ENCODE data around the gene POLD2.

POLD2 gene

GRCh38 chr7:44104860-44105771 lies 18.2 kb downstream of the POLD2 start:
- TF ChIP-seq CTCF (IDR thresholded peaks at IDR 0.05; ENCODE audit: extremely low read depth, insufficient read depth, missing control alignments) = no peak
- peak; percentile 40 for DNase-seq (ENCODE audit: low spot score)
- in situ Hi-C loops (cut with MboI; ENCODE audit: low pct_unique_long_range_greater_than_20kb, low sequenced_read_pairs, unreplicated experiment) = no loop called here

- in situ Hi-C loops (cut with MboI; ENCODE audit: low pct_unique_long_range_greater_than_20kb, low sequenced_read_pairs, unreplicated experiment) = no loop called here
- DNase-seq (ENCODE audit: low spot score) = peak; percentile 68
- no peak for TF ChIP-seq CTCF (IDR thresholded peaks at IDR 0.05; ENCODE audit: extremely low read depth, insufficient read depth, missing control alignments)
These were observed 19.2 kb downstream of the POLD2 start, which contains the start of gene AEBP1 for GRCh38 chr7:44103923-44104859. AEBP1 (plus strand) TSS chr7:44104345; CDS start chr7:44104666, 321 bp downstream.

DNA sequence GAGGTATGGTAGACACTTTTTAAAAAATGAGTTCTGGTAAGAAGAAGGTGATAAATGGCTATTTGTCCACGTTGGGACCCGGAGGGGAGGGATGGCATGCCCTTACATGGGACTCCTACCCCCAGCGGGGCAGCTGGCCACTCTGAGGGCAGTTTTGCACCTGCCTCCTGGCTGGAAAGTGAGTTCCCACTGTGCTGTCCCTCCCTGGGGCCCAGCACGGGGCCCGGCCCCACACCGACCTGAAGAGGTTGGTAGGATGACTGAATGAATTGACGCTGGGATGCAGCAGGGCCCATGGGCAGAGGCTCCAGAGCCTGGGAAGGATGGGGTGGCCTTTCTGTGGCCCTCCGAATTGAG lies 19.8 kb downstream of the POLD2 start:
- in situ Hi-C loops (cut with MboI; ENCODE audit: low pct_unique_long_range_greater_than_20kb, low sequenced_read_pairs, unreplicated experiment) = no loop called here
- DNase-seq (ENCODE audit: low spot score) = peak; percentile 33
- no peak for TF ChIP-seq CTCF (IDR thresholded peaks at IDR 0.05; ENCODE audit: extremely low read depth, insufficient read depth, missing control alignments)

DNA sequence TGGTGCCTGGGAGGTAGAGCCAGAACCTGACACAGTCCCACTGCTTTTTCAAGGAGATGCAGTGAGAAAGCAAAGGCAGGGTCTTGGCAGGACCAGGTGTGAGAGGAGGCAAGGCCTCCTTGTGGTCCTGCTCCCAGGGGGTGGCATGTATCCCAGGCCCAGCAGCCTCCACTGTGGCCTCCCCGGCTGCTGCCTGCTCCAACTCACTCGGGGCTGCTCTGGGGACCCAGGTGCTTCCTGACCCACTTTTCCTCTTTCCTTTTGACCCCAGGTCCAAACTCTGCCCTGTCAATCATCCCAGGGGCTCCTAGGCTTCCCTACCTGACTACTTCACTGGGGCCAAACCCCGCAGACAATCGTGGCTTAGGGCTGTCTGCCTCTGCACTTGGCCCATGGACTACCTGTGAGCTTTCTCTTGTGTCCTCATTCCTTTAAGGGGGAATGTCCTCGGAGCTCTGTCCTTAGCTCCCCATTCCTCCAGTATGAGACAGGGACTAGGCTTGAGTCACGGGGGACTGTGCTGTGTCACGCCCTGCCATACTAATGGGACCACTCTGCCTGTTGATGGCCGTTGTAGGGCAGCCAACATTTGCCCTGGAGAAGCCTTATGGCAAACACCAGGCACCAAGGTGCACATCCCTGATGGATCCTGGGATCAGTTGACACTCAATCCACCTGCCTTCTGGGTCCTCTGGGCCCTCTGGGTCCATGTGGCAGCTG lies 20.3 kb downstream of the POLD2 start:
- peak; percentile 18 for DNase-seq (ENCODE audit: low spot score)
- in situ Hi-C loops (cut with MboI; ENCODE audit: low pct_unique_long_range_greater_than_20kb, low sequenced_read_pairs, unreplicated experiment) = no loop called here
- no peak for TF ChIP-seq CTCF (IDR thresholded peaks at IDR 0.05; ENCODE audit: extremely low read depth, insufficient read depth, missing control alignments)

GRCh38 chr7:44101966-44102845 lies 21.1 kb downstream of the POLD2 start:
- in situ Hi-C loops (cut with MboI; ENCODE audit: low pct_unique_long_range_greater_than_20kb, low sequenced_read_pairs, unreplicated experiment) = no loop called here
- no peak for TF ChIP-seq CTCF (IDR thresholded peaks at IDR 0.05; ENCODE audit: extremely low read depth, insufficient read depth, missing control alignments)
- no peak for DNase-seq (ENCODE audit: low spot score)
